SK-N-SH treated with all-trans-retinoic acid at 6 μM for 48 hours (cell line): ENCODE results near the gene UROC1.

Experiments used
- BACH2 ChIP-seq: fragments of 250-450 bp; sonication (Bioruptor Pico); IDR thresholded peaks from 2 replicates; pipeline ENCODE4 v1.9.0; 2021; ENCODE audit warnings: mild to moderate bottlenecking, borderline replicate concordance
- GLIS3 ChIP-seq: fragments of 250-450 bp; sonication (Bioruptor Pico); IDR thresholded peaks from 2 replicates; pipeline ENCODE4 v1.5.0; 2020; ENCODE audit warnings: mild to moderate bottlenecking, moderate library complexity
- ISL1 ChIP-seq: fragments of 250-450 bp; sonication (Bioruptor Pico); IDR thresholded peaks from 2 replicates; pipeline ENCODE4 v2.1.2; 2022; ENCODE audit warnings: mild to moderate bottlenecking, moderate library complexity
- PPARA ChIP-seq: fragments of 250-450 bp; sonication (Bioruptor Pico); IDR thresholded peaks from 2 replicates; pipeline ENCODE4 v1.5.0; 2020; ENCODE audit warnings: mild to moderate bottlenecking, borderline replicate concordance
- RARB ChIP-seq: fragments of 250-450 bp; sonication (Bioruptor Pico); IDR thresholded peaks from 2 replicates; pipeline ENCODE4 v1.8.0; 2021; ENCODE audit warnings: mild to moderate bottlenecking, moderate library complexity
- TF ChIP-seq, protein P1 (sequence below): fragments of 250-450 bp; sonication (Bioruptor Pico); IDR thresholded peaks from 2 replicates; pipeline ENCODE4 v1.8.0; 2020; ENCODE audit warnings: mild to moderate bottlenecking, moderate library complexity, borderline replicate concordance

- TF ChIP-seq RARB (CRISPR knock-in tag) (no peak), BACH2 (CRISPR knock-in tag) (no peak), ISL1 (CRISPR knock-in tag) (no peak), PPARA (CRISPR knock-in tag) (no peak), GLIS3 (CRISPR knock-in tag) (no peak)
- TF ChIP-seq, protein P1, sequence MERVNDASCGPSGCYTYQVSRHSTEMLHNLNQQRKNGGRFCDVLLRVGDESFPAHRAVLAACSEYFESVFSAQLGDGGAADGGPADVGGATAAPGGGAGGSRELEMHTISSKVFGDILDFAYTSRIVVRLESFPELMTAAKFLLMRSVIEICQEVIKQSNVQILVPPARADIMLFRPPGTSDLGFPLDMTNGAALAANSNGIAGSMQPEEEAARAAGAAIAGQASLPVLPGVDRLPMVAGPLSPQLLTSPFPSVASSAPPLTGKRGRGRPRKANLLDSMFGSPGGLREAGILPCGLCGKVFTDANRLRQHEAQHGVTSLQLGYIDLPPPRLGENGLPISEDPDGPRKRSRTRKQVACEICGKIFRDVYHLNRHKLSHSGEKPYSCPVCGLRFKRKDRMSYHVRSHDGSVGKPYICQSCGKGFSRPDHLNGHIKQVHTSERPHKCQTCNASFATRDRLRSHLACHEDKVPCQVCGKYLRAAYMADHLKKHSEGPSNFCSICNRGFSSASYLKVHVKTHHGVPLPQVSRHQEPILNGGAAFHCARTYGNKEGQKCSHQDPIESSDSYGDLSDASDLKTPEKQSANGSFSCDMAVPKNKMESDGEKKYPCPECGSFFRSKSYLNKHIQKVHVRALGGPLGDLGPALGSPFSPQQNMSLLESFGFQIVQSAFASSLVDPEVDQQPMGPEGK (CRISPR knock-in tag) = no peak
Observed at GRCh38 chr3:126459111-126459762, 58.3 kb downstream of the UROC1 start.
